GM12891 (cell line): ENCODE data around the gene MAOB.

Experiments
- DNase-seq: peaks from one replicate; pipeline ENCODE4 v3.0.0; 2011; ENCODE audit warnings: low spot score; ENCODE audit not compliant: insufficient read length
- FAIRE-seq: peaks from 2 replicates; lab custom pipeline; 2011; peaks lifted over from hg19 to GRCh38; lab: Jason Lieb, UNC
- PAX5 ChIP-seq: IDR thresholded peaks from 2 replicates; pipeline ENCODE4 v1.6.1; 2011; ENCODE audit warnings: low read length, moderate library complexity, mild to moderate bottlenecking; ENCODE audit not compliant: insufficient read depth, severe bottlenecking
- POLR2A ChIP-seq: IDR thresholded peaks from 2 replicates; pipeline ENCODE4 v1.6.1; 2011; ENCODE audit warnings: low read depth, low read length, control low read depth
- POLR2AphosphoS5 ChIP-seq: IDR thresholded peaks from 2 replicates; pipeline ENCODE4 v1.6.1; 2011; ENCODE audit warnings: low read depth, low read length, control low read depth
- POU2F2 ChIP-seq: IDR thresholded peaks from 2 replicates; pipeline ENCODE4 v1.6.1; 2011; ENCODE audit warnings: low read depth, mild to moderate bottlenecking, control low read depth, low read length, moderate library complexity
- SPI1 ChIP-seq: IDR thresholded peaks from 2 replicates; pipeline ENCODE4 v1.6.1; 2011; ENCODE audit warnings: low read depth, low read length, control low read depth
- TAF1 ChIP-seq: IDR thresholded peaks from 2 replicates; pipeline ENCODE4 v1.6.1; 2011; ENCODE audit warnings: low read depth, low read length, control low read depth

MAOB gene

DNA sequence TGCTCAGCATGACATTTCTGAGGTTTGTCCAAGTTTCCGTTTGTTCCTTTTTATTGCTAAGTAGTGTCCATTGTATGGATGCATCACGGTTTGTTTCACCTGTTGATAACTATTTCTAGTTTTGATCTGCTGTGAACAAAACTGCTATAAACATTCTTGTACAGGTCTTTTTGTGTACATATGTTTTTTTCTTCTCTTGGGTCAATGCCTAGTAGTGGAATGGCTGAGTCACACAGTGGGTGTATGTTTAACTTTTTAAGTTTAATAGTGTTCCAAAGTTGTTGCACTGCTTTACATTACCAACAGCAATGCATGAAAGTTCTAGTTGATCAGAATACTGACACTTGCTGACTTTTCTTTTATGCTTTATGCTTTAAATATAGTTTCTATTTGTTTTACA, 76.7 kb downstream of the MAOB start:
- DNase-seq (no peak), FAIRE-seq (no peak)

DNA sequence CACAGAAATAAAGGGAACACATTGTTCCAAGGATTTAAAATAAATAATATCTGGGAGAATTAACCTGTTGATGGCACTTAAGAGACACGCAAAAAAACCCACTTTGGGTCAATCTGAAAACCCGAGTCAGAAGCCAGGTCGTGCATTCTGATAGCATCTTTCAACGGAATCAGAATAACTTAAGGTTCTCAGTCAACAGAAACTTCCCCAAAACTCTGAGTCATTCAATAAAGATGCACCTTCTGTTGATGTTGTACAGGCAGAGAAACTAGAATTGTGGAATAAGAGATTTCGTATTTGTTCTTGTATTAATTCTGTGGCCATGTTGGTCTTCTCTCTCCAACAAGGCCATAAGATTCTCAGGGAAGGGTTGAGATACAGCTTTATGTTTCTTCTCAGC, 78.2 kb downstream of the MAOB start:
- DNase-seq (no peak), FAIRE-seq (no peak)
- TF ChIP-seq POU2F2 (no peak), POLR2AphosphoS5 (no peak), TAF1 (no peak), SPI1 (no peak), POLR2A (no peak), PAX5 (no peak)

More for the DNA sequence above, 76.7 kb downstream of the MAOB start:
- no peak for TF ChIP-seq TAF1
- no peak for TF ChIP-seq SPI1
- no peak for TF ChIP-seq POLR2A
- TF ChIP-seq PAX5 = no peak
- TF ChIP-seq POU2F2 = no peak
- TF ChIP-seq POLR2AphosphoS5 = no peak

DNA sequence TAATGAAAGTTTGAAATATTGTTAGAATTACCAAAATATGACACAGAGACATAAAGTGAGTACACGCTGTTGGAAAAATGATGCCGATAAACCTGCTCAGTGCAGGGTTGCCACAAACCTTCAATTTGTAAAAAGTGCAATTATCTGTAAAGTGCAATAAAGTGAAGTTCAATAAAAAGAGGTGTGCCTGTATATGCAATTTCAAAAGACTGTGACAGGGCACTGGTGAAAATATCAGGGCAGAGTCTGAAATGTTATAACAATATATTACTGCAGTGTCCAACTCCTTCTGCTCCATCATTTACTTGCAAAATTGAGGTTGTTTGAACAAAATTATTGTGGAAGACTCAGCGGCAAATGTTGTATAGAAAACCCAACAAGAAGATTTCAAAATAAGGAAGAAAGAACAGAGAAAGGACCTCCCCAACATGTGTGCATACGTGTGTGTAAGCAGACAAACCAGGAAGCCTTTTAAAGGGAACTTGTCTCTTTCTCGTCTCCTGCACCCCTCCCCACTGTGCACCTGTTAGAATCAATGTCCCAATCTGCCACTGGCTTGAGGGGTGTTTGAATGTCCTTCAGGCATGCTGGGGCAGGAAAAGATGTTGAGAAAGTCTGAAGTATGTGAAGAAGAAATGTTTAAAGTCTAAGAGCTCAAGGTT, 96.2 kb downstream of the MAOB start:
- no peak for DNase-seq
- no peak for FAIRE-seq
- TF ChIP-seq SPI1 (no peak), POU2F2 (no peak), POLR2A (no peak), PAX5 (no peak), TAF1 (no peak)

DNA sequence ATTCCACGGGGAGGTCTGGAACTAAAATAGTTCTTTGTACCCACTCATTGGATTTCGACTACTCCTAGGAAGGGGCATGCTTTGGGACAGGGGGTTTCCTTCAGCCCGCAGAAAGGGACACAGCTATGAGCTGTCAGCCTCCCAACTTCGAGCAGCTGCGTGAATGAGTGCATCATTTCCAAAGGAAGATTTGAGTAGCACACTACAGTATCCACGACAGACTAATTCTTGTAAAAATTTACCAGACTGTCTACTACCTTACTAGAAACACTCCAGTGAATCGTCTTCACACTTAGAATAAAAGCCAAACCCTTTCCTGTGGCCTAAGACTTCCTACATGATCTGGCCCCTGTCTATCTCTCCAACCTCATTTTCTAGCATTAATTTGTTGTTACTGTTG, 124.2 kb downstream of the MAOB start:
- DNase-seq (no peak), FAIRE-seq (no peak)
- TF ChIP-seq SPI1 = no peak
- TF ChIP-seq POLR2A = no peak
- no peak for TF ChIP-seq TAF1
- no peak for TF ChIP-seq PAX5
- TF ChIP-seq POU2F2 = no peak
- no peak for TF ChIP-seq POLR2AphosphoS5

DNA sequence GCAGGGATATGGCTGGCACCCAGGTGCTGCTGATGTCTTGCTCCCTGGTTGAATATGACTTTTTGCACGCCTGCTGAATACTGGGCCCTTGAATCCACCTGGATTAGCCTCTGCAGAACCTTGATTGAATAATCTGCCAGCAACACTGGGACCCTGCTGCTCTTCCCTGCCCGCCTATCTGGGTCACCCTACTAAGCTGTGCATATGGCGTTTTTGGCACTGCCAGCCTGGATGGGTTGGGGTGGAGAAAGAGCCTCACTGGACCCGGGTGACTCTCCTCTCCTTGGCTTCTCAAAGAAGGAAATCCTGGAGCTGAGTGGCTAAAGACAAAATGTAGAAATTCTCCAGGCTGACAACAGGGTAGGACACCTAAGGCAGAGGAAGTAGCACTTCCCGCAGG, 126.2 kb downstream of the MAOB start:
- DNase-seq (no peak), FAIRE-seq (no peak)
- TF ChIP-seq POLR2A (no peak), POU2F2 (no peak)

DNA sequence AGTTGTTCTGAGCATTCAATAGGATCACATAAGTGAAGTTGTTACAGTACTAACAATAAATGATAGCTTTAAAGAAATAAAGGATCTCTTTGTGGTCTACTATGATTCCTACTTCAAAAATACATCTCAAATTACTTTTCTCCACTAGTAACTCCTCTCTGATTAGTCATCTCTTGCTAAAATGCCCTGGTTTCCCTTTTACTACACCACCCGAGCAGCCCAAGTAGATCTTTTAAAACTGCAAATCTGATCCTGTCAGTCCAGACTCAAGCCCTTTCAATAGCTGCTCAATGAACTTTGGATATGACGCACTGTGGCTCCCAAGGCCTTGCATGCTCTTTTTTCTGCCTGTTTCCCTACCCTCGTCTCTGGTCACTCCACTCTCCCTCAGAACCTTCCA, 128.6 kb downstream of the MAOB start:
- TF ChIP-seq SPI1 (no peak), POU2F2 (no peak)
- FAIRE-seq (no peak), DNase-seq (no peak)

DNA sequence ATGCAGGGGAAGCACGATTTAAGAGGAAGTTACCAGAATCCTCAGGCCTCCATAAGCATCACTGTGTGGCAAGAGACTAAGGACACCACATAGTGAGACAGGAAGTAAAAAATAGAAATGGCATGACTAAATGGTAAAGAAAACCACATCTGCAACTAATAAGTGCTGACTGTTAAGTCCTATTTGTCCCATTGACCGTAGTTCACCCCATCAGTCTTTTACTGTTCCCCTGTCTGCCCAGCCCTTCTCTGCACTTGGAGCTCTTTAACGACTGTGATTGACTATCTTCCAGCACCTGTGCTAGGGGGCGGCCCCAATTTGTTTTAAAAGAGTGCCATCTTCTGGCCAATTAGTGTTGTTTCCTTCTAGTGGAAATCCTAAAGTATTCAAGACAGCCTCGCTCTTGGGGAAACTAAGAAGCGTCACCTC, 132.0 kb downstream of the MAOB start:
- TF ChIP-seq TAF1 = no peak
- no peak for TF ChIP-seq POU2F2
- no peak for TF ChIP-seq POLR2A
- no peak for TF ChIP-seq SPI1
- no peak for TF ChIP-seq PAX5
- TF ChIP-seq POLR2AphosphoS5 = no peak
- DNase-seq (peak; percentile 2), FAIRE-seq (no peak)

DNA sequence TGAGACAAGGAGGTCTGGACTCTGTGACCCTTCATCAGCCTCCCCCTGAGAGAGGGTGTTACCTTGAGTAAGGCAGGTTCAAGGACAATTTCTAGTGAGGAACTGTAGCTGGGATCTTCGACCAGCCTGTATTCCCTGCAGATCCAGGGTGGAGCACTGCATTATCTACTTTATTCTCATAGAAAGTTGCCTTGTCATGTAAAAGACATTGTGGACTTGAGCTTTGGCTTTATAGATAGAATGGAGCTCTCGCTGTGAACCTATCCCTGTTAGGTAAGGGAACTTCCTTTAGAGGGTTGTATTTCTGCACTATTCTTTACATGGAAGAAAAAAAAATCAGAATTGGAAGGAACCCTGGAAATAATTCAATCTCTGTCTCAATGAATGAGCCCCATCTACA, 134.8 kb downstream of the MAOB start:
- FAIRE-seq (no peak), DNase-seq (no peak)
- TF ChIP-seq POLR2A (no peak), PAX5 (no peak), POLR2AphosphoS5 (no peak), SPI1 (no peak), POU2F2 (no peak), TAF1 (no peak)

DNA sequence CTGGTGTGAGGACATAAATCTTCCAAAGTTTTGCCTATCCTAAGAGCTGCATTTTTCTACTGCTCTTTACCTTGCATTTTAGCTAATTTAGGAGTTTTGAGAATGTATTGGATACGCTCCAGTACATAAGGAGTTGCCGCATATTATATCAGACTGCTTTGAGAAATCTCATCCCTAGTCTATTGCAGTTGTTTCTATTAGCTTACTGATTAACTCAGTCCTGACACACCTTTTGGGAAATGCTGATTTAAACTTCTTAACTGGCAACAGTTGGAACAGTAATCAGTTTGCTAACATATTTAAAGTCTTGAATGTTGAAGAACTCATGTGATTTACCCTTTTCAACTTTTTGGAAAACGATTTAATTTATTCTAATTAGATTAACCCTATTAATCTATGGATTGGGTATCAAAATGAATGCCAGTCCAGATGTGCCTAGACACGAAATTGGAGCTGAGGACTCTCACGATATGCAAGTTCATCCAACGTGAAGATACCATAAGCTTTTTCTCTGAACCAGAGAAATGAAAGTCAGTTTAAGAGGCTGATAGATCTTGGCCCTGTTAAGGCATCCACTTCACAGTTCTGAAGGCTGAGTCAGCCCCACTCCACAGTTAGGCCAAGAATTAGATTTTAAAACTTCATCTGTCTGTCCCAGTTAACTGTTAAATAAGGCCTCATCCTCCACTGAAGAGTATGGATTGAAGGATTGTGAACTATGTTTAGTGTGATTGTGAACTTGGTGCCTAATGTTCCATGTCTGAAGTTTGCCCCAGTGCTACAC, 136.1 kb downstream of the MAOB start:
- FAIRE-seq = no peak
- DNase-seq = no peak
- TF ChIP-seq POU2F2 = no peak
- TF ChIP-seq SPI1 = no peak
- TF ChIP-seq TAF1 = no peak

DNA sequence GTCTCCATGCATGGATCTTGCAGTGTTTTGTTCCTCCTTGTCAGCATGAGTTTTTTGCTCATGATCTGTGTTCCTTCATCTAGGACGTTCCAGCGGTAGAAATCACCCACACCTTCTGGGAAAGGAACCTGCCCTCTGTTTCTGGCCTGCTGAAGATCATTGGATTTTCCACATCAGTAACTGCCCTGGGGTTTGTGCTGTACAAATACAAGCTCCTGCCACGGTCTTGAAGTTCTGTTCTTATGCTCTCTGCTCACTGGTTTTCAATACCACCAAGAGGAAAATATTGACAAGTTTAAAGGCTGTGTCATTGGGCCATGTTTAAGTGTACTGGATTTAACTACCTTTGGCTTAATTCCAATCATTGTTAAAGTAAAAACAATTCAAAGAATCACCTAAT, 138.0 kb downstream of the MAOB start:
- FAIRE-seq (no peak), DNase-seq (no peak)
- TF ChIP-seq SPI1 (no peak), TAF1 (no peak), POLR2AphosphoS5 (no peak), PAX5 (no peak), POU2F2 (no peak), POLR2A (no peak)
